GM18909 (cell line): ENCODE data around the gene PRRT2.
A peak's percentile ranks its signal among the peaks of the same experiment; 100 is the strongest.

ENCODE experiments used
- ATAC-seq: cut with Tn5 transposase; IDR thresholded peaks from one replicate; pipeline ENCODE4 v1.9.1; 2021; ENCODE audit warnings: mild to moderate bottlenecking; ENCODE audit not compliant: unreplicated experiment, poor library complexity

Gene PRRT2

GRCh38 chr16:29809850-29810698 lies 1.9 kb upstream of the PRRT2 start:
- no peak for ATAC-seq

DNA sequence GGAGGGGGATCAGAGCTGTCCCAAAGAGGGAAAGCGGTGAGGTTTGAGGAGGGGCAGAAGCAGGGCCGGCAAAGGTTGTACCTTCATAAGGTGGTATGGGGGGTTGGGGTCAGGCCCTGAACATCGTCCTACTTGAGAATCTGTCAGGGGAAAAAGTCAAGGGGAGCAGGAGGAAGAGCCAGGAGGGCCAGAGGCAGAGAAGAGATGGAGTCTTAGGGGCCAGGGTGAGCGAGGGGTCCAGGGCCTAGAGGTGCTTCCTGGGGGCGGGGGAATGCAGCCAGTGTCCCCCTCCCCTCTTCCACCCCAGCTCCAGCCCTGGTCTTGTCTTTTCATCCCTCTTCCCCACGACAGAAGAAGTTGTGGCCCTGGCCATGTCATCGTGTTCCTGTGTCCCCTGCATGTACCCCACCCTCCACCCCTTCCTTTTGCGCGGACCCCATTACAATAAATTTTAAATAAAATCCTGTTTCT lies 1.3 kb upstream of the PRRT2 start:
- ATAC-seq = no peak

DNA sequence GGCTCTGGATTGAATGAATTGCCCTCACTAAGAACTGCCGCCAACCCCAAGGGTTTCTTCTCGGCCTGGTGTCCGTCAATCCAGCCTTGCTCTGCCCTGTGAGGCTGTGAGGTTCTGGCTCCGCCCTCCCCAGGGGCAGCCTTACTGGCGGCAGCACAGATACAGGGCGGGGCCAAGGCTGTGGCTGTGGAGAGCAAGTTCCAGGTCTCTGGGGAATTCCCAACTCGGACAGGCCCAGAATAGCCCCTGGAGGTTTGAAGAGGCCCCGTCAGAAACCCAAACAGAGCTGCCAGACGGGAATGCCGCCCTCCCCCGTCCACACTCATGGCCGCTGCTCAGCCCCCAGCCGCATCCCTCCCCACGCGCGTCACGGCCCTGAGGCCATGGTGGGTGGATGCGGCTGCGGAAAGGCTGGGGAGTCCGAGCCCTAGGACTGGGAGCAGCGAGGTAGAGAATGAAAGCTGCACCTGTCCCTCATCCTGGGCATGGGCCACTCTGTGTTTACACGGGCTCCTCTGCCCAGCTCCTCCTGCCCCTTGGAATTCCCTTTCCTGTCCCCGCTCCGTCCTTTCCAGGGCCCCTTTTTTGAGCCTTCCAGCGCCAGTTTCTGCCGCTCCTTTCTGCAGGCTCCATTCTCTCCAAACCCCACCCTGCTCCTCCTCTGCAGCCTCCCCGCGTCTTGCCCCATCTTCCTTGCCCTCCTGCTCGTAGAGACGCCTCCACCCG lies 660 bp upstream of the PRRT2 start:
- no peak for ATAC-seq

DNA sequence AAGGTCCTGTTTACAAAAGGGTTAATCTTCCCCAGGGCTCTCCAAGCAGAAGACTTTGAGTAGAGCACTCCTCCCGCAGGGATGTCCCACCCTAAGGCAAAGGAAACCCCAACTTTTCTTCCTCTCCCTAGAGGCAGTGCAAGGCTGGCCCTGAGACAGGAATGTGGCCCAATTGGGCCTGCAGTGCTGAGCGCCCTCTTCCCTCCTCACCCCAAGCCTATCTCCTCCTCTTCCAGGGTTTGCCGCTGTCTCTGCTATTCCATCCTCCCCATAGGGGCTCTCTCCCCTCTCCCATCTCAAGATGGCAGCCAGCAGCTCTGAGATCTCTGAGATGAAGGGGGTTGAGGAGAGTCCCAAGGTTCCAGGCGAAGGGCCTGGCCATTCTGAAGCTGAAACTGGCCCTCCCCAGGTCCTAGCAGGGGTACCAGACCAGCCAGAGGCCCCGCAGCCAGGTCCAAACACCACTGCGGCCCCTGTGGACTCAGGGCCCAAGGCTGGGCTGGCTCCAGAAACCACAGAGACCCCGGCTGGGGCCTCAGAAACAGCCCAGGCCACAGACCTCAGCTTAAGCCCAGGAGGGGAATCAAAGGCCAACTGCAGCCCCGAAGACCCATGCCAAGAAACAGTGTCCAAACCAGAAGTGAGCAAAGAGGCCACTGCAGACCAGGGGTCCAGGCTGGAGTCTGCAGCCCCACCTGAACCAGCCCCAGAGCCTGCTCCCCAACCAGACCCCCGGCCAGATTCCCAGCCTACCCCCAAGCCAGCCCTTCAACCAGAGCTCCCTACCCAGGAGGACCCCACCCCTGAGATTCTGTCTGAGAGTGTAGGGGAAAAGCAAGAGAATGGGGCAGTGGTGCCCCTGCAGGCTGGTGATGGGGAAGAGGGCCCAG lies 1.0 kb downstream of the PRRT2 start:
- no peak for ATAC-seq

DNA sequence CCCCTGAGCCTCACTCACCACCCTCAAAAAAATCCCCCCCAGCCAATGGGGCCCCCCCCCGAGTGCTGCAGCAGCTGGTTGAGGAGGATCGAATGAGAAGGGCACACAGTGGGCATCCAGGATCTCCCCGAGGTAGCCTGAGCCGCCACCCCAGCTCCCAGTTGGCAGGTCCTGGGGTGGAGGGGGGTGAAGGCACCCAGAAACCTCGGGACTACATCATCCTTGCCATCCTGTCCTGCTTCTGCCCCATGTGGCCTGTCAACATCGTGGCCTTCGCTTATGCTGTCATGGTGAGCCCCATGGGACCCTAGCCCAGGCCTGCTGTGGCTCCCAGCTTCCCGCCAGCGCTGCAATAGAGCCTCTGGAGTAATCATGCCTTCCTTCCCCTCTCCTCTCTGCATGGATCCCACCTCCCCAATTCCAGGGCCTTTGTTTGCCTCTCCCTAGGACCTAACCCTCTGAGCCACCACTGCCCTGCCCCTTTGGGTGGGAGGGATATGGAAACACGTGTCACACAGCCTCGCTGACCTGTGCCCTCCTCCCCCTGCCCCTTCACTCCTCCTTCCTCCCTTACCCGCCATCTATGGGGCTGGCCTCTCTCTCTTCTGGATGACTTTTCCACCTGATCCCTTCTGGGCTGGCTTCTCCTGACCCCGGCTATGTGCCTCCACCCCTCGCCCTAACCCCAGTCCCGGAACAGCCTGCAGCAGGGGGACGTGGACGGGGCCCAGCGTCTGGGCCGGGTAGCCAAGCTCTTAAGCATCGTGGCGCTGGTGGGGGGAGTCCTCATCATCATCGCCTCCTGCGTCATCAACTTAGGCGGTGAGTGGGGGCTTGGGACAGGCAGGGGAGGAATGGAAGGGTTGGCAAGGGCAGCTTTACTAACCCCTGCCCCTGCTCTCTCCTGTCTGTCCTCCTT lies 1.9 kb downstream of the PRRT2 start:
- no peak for ATAC-seq

- no peak for ATAC-seq
These were observed 2.6 kb downstream of the PRRT2 start for GRCh38 chr16:29814592-29814991.

DNA sequence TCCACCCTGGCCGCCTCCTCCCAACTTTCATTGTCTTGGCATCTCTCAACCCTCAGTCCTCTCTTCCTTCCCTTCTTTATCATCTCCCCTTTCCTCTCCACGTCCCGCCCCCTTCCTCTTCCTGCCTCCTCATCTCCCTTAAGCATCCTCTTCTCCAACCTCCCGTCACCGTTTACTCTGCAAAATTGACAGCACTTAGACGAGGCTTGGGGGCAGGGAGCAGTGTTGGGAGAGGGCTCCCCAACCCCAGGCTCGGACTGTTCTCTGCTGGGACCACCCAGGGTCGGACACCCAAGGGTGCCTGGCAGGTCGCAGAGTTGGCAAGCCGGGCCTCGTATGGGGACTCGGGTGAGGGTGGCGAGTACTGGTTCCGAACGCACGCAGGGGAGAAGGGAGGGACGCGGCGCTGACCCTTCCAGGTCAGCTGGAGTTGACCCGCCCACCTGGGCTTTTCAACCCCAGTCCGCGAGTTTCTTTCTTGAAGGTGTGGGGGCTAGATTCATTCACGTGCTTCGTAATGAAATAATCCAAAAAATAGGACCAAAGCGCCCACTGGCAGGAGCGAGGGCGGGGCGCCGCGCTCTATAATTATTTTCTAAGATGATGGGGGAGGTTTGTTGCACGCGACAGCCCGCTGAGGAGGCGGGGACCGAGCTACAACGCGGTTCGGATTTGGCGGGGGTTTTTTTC lies 3.2 kb downstream of the PRRT2 start:
- no peak for ATAC-seq

- ATAC-seq = peak; percentile 72
These were observed 4.0 kb downstream of the PRRT2 start, which contains the start of gene PAGR1 for GRCh38 chr16:29815793-29816693. Gene PAGR1, plus strand, starts transcription at chr16:29816152. Its CDS starts 374 bp downstream, at chr16:29816526.

DNA sequence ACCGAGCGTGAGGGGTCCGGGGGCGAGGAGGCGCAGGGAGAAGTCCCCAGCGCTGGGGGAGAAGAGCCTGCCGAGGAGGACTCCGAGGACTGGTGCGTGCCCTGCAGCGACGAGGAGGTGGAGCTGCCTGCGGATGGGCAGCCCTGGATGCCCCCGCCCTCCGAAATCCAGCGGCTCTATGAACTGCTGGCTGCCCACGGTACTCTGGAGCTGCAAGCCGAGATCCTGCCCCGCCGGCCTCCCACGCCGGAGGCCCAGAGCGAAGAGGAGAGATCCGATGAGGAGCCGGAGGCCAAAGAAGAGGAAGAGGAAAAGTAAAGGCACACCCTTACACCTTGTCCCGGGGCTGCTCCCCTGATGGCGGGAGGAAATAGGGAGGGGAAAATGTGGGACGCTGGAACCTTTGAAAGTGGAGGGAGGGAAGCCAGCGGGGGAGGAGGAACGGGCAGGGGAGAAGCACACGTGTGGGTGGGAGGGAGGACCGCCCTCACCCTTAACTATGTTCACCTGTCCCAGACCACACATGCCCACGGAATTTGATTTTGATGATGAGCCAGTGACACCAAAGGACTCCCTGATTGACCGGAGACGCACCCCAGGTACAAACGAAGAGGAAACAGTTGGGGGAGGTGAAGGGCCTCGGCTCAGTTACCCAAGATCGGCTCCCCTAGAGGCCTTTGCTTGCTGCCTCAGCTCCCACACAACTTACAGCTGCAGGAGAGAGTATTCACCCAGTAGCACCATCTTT lies 4.9 kb downstream of the PRRT2 start:
- ATAC-seq = peak; percentile 14

- ATAC-seq = no peak
These were observed 6.1 kb downstream of the PRRT2 start for GRCh38 chr16:29818082-29818481.

GRCh38 chr16:29819506-29819905 lies 7.5 kb downstream of the PRRT2 start:
- no peak for ATAC-seq

DNA sequence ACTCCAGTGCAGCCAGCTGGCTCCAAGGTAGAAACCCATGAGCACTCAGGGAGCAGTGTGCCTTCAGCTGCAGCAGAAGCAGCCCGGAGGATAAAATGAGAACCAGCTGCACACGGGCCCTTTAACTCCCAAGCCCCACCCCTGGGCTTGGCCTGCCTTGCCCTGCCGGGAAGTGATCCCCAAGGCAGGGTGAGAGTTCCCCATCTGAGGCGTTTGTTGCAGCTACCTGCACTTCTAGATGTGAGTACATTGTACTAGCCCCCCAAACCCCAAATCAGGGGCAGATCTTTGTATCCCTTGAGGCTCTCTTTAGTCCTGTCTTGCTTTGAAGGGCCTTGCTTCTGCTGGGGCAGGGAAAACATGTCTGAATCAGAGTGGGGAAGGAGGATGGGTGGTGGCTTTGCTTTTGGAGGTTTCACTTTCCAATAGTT lies 8.3 kb downstream of the PRRT2 start, which contains the start of gene MVP:
Gene MVP, plus strand, starts transcription at position 192 of the 431 bp plus-strand sequence. CDS start 10,088 bp downstream, outside the sequence.
- no peak for ATAC-seq

GRCh38 chr16:29820730-29821642 lies 9.0 kb downstream of the PRRT2 start:
- ATAC-seq = peak; percentile 42

GRCh38 chr16:29821643-29822115 lies 9.7 kb downstream of the PRRT2 start:
- no peak for ATAC-seq

DNA sequence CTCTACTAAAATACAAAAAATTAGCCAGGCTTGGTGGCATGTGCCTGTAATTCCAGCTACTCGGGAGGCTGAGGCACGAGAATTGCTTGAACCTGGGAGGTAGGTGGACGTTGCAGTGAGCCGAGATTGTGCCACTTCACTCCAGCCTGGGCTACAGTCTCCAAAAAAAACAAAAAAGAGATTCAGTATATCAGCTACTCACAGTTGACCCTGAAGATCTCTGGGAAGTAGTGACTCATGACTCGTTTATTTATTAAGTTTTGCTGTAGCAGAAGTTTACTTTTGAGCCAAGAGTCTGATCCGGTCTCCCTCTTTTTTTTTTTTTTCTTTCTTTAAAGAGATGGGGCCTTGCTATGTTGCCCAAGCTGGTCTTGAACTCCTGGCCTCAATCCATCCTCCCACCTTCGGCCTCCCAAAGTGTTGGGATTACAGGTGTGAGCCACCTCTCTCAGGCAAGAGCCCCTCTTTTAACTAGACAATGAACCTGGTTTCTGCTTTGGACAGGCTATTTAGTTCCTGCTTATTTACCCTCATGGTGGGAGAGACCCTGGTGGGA lies 12.7 kb downstream of the PRRT2 start:
- no peak for ATAC-seq
